ENCODE results near the gene PTPN14. TPM values are rescaled to one million over a fixed set of nuclear protein-coding genes. Genes with fewer than 3 reads are reported as not detected.

PTPN14 gene
- total RNA-seq, 4 donors from 2014 or later, result 4.5 to 9.7 (median 7.1) TPM

GRCh38 chr1:214438530-214438929 lies 112.9 kb downstream of the PTPN14 start:
- no peak for DNase-seq
- WGBS, 2 donors (ENCODE audit: low coverage in 1 of 2), result 84 to 88% methylated on average over 2 of the region's 2 CpGs
- H3K4me1 ChIP-seq, result peaks cover 11 to 27% (median 20%) of the 10 kb centered on the region in 4 donors
- intact Hi-C loops (cut with DNase I; ENCODE audit: low total_unique reads) (no loop called here), in situ Hi-C loops (cut with MboI; ENCODE audit: low pct_ligation_motif_present in 1 of 4, low pct_unique_long_range_greater_than_20kb in 1 of 4, low sequenced_read_pairs in 3 of 4) (no loop called here)
- no peak overlapping the region for H3K27ac ChIP-seq
- no peaks in the 10 kb centered on the region for H3K9me3 ChIP-seq
- H3K27me3 ChIP-seq, result no peaks in the 10 kb centered on the region
- H3K4me3 ChIP-seq, result no peak overlapping the region
- H3K36me3 ChIP-seq, result no peaks in the 10 kb centered on the region
- TF ChIP-seq POLR2A (IDR thresholded peaks at IDR 0.05) (no peak), EP300 (IDR thresholded peaks at IDR 0.05; ENCODE audit: low read depth) (no peak), CTCF (IDR thresholded peaks at IDR 0.05) (no peak), POLR2AphosphoS5 (IDR thresholded peaks at IDR 0.05) (no peak)

- WGBS, 2 donors (ENCODE audit: low coverage in 1 of 2), result 85 to 100% methylated on average over 1 to 6 of the region's 6 CpGs
- Histone ChIP-seq H3K36me3 (no peaks in the 10 kb centered on the region), H3K4me1 (peaks cover 11 to 27% (median 20%) of the 10 kb centered on the region in 4 donors), H3K4me3 (no peak overlapping the region), H3K27ac (no peak overlapping the region), H3K27me3 (no peaks in the 10 kb centered on the region), H3K9me3 (no peaks in the 10 kb centered on the region)
- intact Hi-C loops (cut with DNase I; ENCODE audit: low total_unique reads), result no loop called here
- in situ Hi-C loops (cut with MboI; ENCODE audit: low pct_ligation_motif_present in 1 of 4, low pct_unique_long_range_greater_than_20kb in 1 of 4, low sequenced_read_pairs in 3 of 4), result no loop called here
- no peak for TF ChIP-seq EP300 (IDR thresholded peaks at IDR 0.05; ENCODE audit: low read depth)
- no peak for TF ChIP-seq POLR2A (IDR thresholded peaks at IDR 0.05)
- TF ChIP-seq CTCF (IDR thresholded peaks at IDR 0.05), result no peak
- no peak for TF ChIP-seq POLR2AphosphoS5 (IDR thresholded peaks at IDR 0.05)
- no peak for DNase-seq
Observed at GRCh38 chr1:214438075-214438474, 113.3 kb downstream of the PTPN14 start.

- no peak for DNase-seq
- WGBS, 2 donors (ENCODE audit: low coverage in 1 of 2), result 94% methylated on average over 3 to 4 of the region's 4 CpGs
- no peak for TF ChIP-seq POLR2A (IDR thresholded peaks at IDR 0.05)
- TF ChIP-seq EP300 (IDR thresholded peaks at IDR 0.05; ENCODE audit: low read depth), result no peak
- Histone ChIP-seq H3K36me3 (no peaks in the 10 kb centered on the region), H3K27ac (no peak overlapping the region), H3K4me1 (peaks cover 11 to 21% (median 15%) of the 10 kb centered on the region in 4 donors), H3K4me3 (no peak overlapping the region), H3K9me3 (no peaks in the 10 kb centered on the region), H3K27me3 (no peaks in the 10 kb centered on the region)
- in situ Hi-C loops (cut with MboI; ENCODE audit: low pct_ligation_motif_present in 1 of 4, low pct_unique_long_range_greater_than_20kb in 1 of 4, low sequenced_read_pairs in 3 of 4), result no loop called here
- intact Hi-C loops (cut with DNase I; ENCODE audit: low total_unique reads), result no loop called here
Observed at GRCh38 chr1:214435867-214436266, 115.5 kb downstream of the PTPN14 start.

GRCh38 chr1:214432245-214432644 lies 119.2 kb downstream of the PTPN14 start:
- H3K4me3 ChIP-seq, result no peak overlapping the region
- no peaks in the 10 kb centered on the region for H3K36me3 ChIP-seq
- 71 to 72% methylated on average over 1 of the region's 1 CpG for WGBS, 2 donors (ENCODE audit: low coverage in 1 of 2)
- no peak for DNase-seq
- H3K27me3 ChIP-seq, result no peaks in the 10 kb centered on the region
- intact Hi-C loops (cut with DNase I; ENCODE audit: low total_unique reads) (no loop called here), in situ Hi-C loops (cut with MboI; ENCODE audit: low pct_ligation_motif_present in 1 of 4, low pct_unique_long_range_greater_than_20kb in 1 of 4, low sequenced_read_pairs in 3 of 4) (no loop called here)
- TF ChIP-seq CTCF (IDR thresholded peaks at IDR 0.05), result no peak
- TF ChIP-seq POLR2A (IDR thresholded peaks at IDR 0.05), result no peak
- no peak for TF ChIP-seq POLR2AphosphoS5 (IDR thresholded peaks at IDR 0.05)
- TF ChIP-seq EP300 (IDR thresholded peaks at IDR 0.05; ENCODE audit: low read depth), result no peak
- H3K4me1 ChIP-seq, result no peaks in the 10 kb centered on the region
- H3K27ac ChIP-seq, result no peak overlapping the region
- H3K9me3 ChIP-seq, result no peaks in the 10 kb centered on the region

Data from transverse colon (tissue), 4 donors.